Vagina (tissue), 2 donors: ENCODE results near the gene HSPA1B.
"Not testable (repeated sequence)": the region's sequence is repeated elsewhere in the genome, so short reads cannot be mapped to it uniquely, and the experiment has no call there.

Source experiments
- POLR2A ChIP-seq, 2 donors: fragments of 450-650 bp; IDR thresholded peaks; one replicate each; pipeline ENCODE4 v1.6.1; 2017; ENCODE audit warnings: antibody characterized with exemption in 2 of 2, mild to moderate bottlenecking in 2 of 2, moderate library complexity in 2 of 2
- TF ChIP-seq, protein P1 (sequence below), 3 experiments: fragments of 450-650 bp in 2 of 3; fragments of 200-600 bp in 1 of 3; sonication (generic) in 1 of 3; IDR thresholded peaks; one replicate each; pipeline ENCODE4 v1.5.1; 2017 to 2019; ENCODE audit warnings: antibody characterized with exemption in 3 of 3, mild to moderate bottlenecking in 2 of 3, moderate library complexity in 2 of 3

DNA sequence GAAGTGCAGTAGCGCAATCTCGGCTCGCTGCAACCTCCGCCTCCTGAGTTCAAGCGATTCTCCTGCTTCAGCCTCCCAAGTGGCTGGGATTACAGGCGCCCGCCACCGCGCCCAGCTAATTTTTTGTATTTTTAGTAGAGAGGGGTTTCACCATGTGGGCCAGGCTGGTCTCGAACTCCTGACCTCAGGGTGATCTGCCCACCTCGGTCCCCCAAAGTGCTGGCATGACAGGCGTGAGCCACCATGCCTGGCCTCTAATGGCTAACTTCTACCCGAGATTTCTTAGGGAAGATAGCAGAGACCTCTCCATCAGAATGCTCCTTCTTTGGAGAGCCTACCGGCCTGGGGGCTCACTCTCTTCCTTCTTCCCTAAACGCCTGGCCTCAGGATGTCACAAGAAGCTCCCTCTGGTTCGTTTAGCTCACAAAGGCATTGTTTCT is 36.6 kb downstream of the HSPA1B start:
- TF ChIP-seq, protein P1, sequence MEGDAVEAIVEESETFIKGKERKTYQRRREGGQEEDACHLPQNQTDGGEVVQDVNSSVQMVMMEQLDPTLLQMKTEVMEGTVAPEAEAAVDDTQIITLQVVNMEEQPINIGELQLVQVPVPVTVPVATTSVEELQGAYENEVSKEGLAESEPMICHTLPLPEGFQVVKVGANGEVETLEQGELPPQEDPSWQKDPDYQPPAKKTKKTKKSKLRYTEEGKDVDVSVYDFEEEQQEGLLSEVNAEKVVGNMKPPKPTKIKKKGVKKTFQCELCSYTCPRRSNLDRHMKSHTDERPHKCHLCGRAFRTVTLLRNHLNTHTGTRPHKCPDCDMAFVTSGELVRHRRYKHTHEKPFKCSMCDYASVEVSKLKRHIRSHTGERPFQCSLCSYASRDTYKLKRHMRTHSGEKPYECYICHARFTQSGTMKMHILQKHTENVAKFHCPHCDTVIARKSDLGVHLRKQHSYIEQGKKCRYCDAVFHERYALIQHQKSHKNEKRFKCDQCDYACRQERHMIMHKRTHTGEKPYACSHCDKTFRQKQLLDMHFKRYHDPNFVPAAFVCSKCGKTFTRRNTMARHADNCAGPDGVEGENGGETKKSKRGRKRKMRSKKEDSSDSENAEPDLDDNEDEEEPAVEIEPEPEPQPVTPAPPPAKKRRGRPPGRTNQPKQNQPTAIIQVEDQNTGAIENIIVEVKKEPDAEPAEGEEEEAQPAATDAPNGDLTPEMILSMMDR (IDR thresholded peaks at IDR 0.05) = not testable (repeated sequence)
- TF ChIP-seq POLR2A (IDR thresholded peaks at IDR 0.05) = not testable (repeated sequence)
